Measurements from ENCODE around the gene FUBP3.
"Not testable (repeated sequence)": the region's sequence is repeated elsewhere in the genome, so short reads cannot be mapped to it uniquely, and the experiment has no call there.

Gene FUBP3

GRCh38 chr9:130556396-130557076, 22.8 kb upstream of the FUBP3 start:
- no peak for DNase-seq

- DNase-seq = no peak
Observed at GRCh38 chr9:130557077-130557468, 22.3 kb upstream of the FUBP3 start.

DNA sequence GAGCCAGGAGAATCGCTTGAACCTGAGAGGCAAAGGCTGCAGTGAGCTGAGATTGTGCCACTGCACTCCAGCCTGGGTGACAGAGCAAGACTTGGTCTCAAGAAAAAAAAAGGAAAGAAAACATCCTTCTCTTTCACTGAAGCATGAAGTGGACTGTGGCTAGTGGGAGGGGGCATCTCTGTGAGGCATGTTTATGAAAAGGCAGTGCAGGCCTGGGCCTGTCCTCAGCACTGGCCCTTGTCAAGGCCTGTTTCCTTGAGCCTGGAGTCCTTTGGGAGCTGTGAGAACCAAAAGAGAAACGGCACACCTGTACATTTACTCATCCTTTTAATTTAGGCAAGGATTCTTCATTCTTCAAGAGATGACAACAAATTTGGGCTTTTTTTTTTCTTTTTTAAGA, 18.3 kb upstream of the FUBP3 start:
- DNase-seq = no peak

- DNase-seq = not testable (repeated sequence)
Observed at GRCh38 chr9:130562525-130562924, 16.9 kb upstream of the FUBP3 start.

DNA sequence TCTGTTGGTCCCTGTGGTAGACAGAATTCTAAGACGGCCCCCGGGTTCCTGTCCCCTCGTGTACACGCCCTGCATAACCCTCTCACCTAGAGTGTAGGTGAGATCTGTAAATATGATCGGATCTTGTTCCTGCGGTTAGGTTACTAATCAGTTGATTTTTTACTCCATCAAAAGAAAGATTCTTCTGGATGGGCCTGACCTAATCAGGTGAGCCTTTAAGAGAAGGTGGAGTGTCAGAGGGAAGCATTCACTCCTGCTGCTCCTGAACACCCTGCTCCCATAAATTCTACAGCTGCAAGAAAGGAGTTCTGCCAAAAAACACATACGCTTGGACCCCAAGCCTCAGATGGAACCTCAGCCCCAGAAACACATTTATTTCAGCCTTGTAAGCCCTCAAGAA, 15.6 kb upstream of the FUBP3 start:
- no peak for DNase-seq

DNA sequence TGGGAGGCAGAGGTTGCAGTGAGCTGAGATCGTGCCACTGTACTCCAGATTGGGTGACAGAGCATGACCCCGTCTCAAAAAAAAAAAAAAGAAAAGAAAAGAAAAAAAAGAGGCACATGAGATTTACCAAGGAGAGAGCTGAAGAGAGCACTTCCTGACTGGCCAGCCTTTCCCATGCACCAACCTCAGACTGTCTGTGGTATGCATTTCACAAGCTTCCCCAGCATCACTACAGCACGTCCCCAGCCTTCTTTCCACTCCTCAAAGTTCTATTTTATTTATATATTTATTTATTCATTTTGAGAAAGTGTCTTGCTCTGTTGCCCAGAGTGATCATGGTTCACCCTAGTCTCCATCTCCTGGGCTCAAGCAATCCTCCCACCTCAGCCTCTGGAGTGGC, 13.6 kb upstream of the FUBP3 start:
- DNase-seq = no peak

DNA sequence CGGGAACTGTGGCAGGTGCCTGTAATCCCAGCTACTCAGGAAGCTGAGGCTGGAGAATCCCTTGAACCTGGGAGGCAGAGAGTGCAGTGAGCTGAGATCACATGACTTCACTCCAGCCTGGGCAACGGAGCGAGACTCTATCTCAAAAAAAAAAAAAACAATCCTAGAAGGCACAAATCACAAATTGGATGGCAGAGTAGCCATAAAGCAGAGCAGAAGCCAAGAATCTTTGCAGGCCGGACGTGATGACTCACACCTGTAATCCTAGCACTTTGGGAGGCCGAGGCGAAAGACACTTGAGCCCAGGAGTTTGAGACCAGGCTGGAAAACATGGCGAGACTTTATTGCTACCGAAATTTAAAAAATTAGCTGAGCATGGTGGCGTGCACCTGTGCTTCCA, 9.2 kb upstream of the FUBP3 start:
- DNase-seq = no peak

GRCh38 chr9:130575514-130575913, 3.9 kb upstream of the FUBP3 start:
- no peak for DNase-seq

GRCh38 chr9:130576176-130576575, 3.2 kb upstream of the FUBP3 start:
- DNase-seq = no peak

DNA sequence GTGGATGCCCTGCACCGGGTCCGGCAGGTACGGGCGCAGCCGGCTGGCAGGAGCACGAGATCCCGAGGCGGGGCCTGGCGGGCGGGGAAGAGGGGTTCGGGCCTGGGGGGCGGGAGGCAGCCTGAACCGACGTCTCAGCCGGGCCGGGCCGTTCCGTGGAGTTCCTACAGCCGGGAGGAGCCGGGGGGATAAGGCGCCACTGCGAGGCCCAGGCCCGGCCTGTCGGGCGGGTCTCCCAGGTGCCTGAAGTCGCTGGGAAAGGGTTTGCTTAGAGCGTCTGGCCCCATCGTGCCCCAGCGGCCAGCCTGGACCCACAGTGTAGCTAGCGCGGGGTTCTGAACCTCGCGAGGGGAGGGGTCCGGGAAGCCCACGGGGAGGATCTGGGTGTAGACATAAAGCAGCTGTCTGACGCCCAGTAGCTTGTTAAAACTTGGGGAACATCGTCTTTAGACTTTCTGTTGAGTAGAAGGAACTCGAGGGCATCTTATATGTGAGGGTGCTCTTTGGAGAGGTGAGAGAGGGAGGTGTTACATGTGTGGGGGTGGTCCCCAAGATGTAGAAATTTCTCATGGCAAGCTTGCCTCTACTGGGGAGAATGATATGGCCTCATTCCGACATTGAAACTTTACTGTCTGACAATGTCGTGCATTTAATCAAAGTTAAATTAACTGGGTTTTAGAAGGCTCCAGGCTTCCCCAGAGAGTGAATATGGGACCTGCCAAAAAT, 524 bp downstream of the FUBP3 start:
- no peak for DNase-seq

- DNase-seq = no peak
Observed at GRCh38 chr9:130581766-130582165, 2.4 kb downstream of the FUBP3 start.

- no peak for DNase-seq
Observed at GRCh38 chr9:130583271-130583670, 3.9 kb downstream of the FUBP3 start.

- no peak for DNase-seq
Observed at GRCh38 chr9:130587921-130588320, 8.5 kb downstream of the FUBP3 start.

GRCh38 chr9:130588416-130588815, 9.0 kb downstream of the FUBP3 start:
- DNase-seq = no peak

DNA sequence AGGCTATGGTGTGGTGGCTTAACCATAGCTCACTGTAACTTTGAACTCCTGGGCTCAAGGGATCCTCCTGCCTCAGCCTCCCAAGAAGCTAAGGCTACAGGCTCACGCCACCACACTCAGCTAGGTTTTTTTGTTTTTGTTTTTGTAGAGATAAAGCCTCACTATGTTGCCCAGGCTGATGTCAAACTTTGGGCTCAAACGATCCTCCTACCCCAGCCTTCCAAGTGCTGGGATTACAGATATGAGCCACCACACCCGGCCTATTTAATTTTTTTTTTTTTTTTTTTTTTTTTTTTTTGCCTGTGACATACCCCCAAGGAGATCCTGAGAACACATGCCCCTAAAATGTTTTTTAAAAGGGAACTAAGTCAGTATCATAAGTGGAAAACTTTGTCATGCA, 10.4 kb downstream of the FUBP3 start:
- DNase-seq = no peak

GRCh38 chr9:130590305-130590704, 10.9 kb downstream of the FUBP3 start:
- no peak for DNase-seq

GRCh38 chr9:130593020-130593419, 13.6 kb downstream of the FUBP3 start:
- DNase-seq = no peak

GRCh38 chr9:130597228-130597627, 17.9 kb downstream of the FUBP3 start:
- DNase-seq = no peak

- DNase-seq = no peak
Observed at GRCh38 chr9:130598188-130598587, 18.8 kb downstream of the FUBP3 start.

- no peak for DNase-seq
Observed at GRCh38 chr9:130599625-130600024, 20.2 kb downstream of the FUBP3 start.

DNA sequence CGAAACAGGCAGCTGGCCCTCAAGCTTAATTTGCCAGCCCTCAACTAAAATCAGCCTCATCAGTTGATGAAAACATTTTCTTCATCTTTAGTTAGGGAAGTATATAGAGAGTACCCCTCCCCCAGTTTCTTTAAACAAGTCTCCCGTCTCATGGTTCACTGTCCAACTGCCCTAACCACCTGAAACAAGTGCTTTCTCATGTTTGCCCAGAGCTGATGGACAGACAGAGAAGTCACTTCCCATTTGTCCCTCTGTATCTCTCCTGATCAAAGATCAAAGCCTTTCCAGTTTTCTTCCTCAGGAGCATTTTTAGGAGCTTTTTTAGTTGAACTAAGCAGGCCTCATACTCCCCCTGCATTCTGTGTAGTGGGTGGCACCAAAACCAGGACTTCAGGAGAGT, 21.7 kb downstream of the FUBP3 start:
- DNase-seq = no peak

- DNase-seq = no peak
Observed at GRCh38 chr9:130604295-130604694, 24.9 kb downstream of the FUBP3 start.

DNA sequence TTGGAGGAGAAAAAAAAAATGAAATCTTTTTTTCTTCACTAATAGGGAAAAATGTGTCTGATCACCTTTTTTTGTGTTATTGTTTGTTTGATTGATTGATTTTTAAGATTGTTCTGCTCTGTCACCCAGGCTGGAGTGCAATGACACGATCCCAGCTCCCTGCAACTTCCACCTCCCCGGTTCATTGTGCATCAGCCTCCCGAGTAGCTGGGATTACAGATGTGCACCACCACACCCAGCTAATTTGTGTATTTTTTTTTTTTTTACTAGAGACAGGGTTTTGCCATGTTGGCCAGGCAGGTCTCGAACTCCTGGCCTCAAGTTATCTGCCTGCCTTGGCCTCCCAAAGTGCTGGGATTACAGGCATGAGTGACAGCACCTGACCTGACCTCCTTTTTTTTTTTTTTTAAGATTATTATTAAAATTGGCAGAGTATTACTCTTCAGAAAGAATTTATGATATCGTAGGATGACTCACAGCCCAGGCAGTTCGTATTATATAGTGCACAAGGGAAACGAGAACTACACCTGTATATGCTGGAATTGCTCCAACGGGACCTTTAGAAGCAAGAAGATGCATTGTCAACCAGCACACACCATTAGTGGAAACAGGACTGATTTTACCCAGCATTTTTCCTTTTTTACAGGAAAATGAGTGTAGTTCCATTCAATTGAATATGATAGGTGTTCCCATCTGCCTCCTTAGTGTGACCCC, 27.7 kb downstream of the FUBP3 start:
- DNase-seq = no peak

Measured in activated naive CD4-positive, alpha-beta T cell treated with anti-CD3 and anti-CD28 coated beads, Interleukin-2, amount 50 U/mL, for 16 hours (primary cell).